ENCODE data around the gene KRTAP10-11.
"Not testable (repeated sequence)": the region's sequence is repeated elsewhere in the genome, so short reads cannot be mapped to it uniquely, and the experiment has no call there.

The KRTAP10-11 gene

GRCh38 chr21:44626262-44626661, 20.0 kb upstream of the KRTAP10-11 start:
- Histone ChIP-seq H3K27ac (ENCODE audit: low read depth, low read length) (no peak overlapping the region), H3K4me1 (ENCODE audit: control insufficient read depth in 5 of 5, insufficient read depth in 5 of 5, low read length in 5 of 5) (peaks cover 0 to 4% (median 0%) of the 10 kb centered on the region in 5 donors), H3K9ac (ENCODE audit: low read length in 5 of 5) (no peak overlapping the region), H3K4me3 (ENCODE audit: low read depth in 1 of 5, low read length in 5 of 5) (no peak overlapping the region), H3K9me3 (ENCODE audit: control insufficient read depth in 5 of 5, low read length in 5 of 5) (peaks cover 11 to 37% (median 21%) of the 10 kb centered on the region in 5 donors), H3K27me3 (ENCODE audit: control insufficient read depth in 5 of 5, insufficient read depth in 4 of 5, low read length in 5 of 5) (peaks cover 12 to 29% (median 19%) of the 10 kb centered on the region in 5 donors), H3K36me3 (ENCODE audit: control insufficient read depth in 5 of 5, insufficient read depth in 5 of 5, low read length in 5 of 5) (no peaks in the 10 kb centered on the region)

- Histone ChIP-seq H3K4me3 (ENCODE audit: low read depth in 1 of 5, low read length in 5 of 5) (no peak within 1 kb of the TSS), H3K4me1 (ENCODE audit: control insufficient read depth in 5 of 5, insufficient read depth in 5 of 5, low read length in 5 of 5) (peaks cover 0 to 4% (median 0%) of the 10 kb centered on the region in 5 donors), H3K27me3 (ENCODE audit: control insufficient read depth in 5 of 5, insufficient read depth in 4 of 5, low read length in 5 of 5) (peaks cover 12 to 29% (median 19%) of the 10 kb centered on the region in 5 donors), H3K9me3 (ENCODE audit: control insufficient read depth in 5 of 5, low read length in 5 of 5) (peaks cover 11 to 39% (median 24%) of the 10 kb centered on the region in 5 donors), H3K9ac (ENCODE audit: low read length in 5 of 5) (no peak within 1 kb of the TSS), H3K36me3 (ENCODE audit: control insufficient read depth in 5 of 5, insufficient read depth in 5 of 5, low read length in 5 of 5) (no peaks in the 10 kb centered on the region), H3K27ac (ENCODE audit: low read depth, low read length) (no peak within 1 kb of the TSS)
Observed at GRCh38 chr21:44626673-44627143, 19.5 kb upstream of the KRTAP10-11 start, which contains the start of gene KRTAP10-9. Gene KRTAP10-9, plus strand, starts transcription at chr21:44627093. Its CDS starts 79 bp downstream, at chr21:44627172.

GRCh38 chr21:44627181-44627822, 18.9 kb upstream of the KRTAP10-11 start:
- not testable (repeated sequence) for H3K4me3 ChIP-seq (ENCODE audit: low read depth in 1 of 5, low read length in 5 of 5); H3K36me3 ChIP-seq (ENCODE audit: control insufficient read depth in 5 of 5, insufficient read depth in 5 of 5, low read length in 5 of 5); H3K27ac ChIP-seq (ENCODE audit: low read depth, low read length); H3K4me1 ChIP-seq (ENCODE audit: control insufficient read depth in 5 of 5, insufficient read depth in 5 of 5, low read length in 5 of 5); H3K9ac ChIP-seq (ENCODE audit: low read length in 5 of 5)
- peaks cover 11 to 44% (median 29%) of the 10 kb centered on the region in 5 donors for H3K9me3 ChIP-seq (ENCODE audit: control insufficient read depth in 5 of 5, low read length in 5 of 5)
- peaks cover 12 to 29% (median 19%) of the 10 kb centered on the region in 5 donors for H3K27me3 ChIP-seq (ENCODE audit: control insufficient read depth in 5 of 5, insufficient read depth in 4 of 5, low read length in 5 of 5)

GRCh38 chr21:44627831-44628233, 18.4 kb upstream of the KRTAP10-11 start:
- not testable (repeated sequence) for H3K36me3 ChIP-seq (ENCODE audit: control insufficient read depth in 5 of 5, insufficient read depth in 5 of 5, low read length in 5 of 5); H3K4me1 ChIP-seq (ENCODE audit: control insufficient read depth in 5 of 5, insufficient read depth in 5 of 5, low read length in 5 of 5); H3K27ac ChIP-seq (ENCODE audit: low read depth, low read length); H3K9ac ChIP-seq (ENCODE audit: low read length in 5 of 5); H3K4me3 ChIP-seq (ENCODE audit: low read depth in 1 of 5, low read length in 5 of 5)
- Histone ChIP-seq H3K9me3 (ENCODE audit: control insufficient read depth in 5 of 5, low read length in 5 of 5) (peaks cover 11 to 41% (median 26%) of the 10 kb centered on the region in 5 donors), H3K27me3 (ENCODE audit: control insufficient read depth in 5 of 5, insufficient read depth in 4 of 5, low read length in 5 of 5) (peaks cover 12 to 29% (median 19%) of the 10 kb centered on the region in 5 donors)

- Histone ChIP-seq H3K27me3 (ENCODE audit: control insufficient read depth in 5 of 5, insufficient read depth in 4 of 5, low read length in 5 of 5) (peaks cover 12 to 29% (median 19%) of the 10 kb centered on the region in 5 donors), H3K36me3 (ENCODE audit: control insufficient read depth in 5 of 5, insufficient read depth in 5 of 5, low read length in 5 of 5) (no peaks in the 10 kb centered on the region), H3K4me1 (ENCODE audit: control insufficient read depth in 5 of 5, insufficient read depth in 5 of 5, low read length in 5 of 5) (peaks cover 0 to 4% (median 0%) of the 10 kb centered on the region in 5 donors), H3K9me3 (ENCODE audit: control insufficient read depth in 5 of 5, low read length in 5 of 5) (peaks cover 7 to 32% (median 22%) of the 10 kb centered on the region in 5 donors), H3K4me3 (ENCODE audit: low read depth in 1 of 5, low read length in 5 of 5) (no peak overlapping the region), H3K27ac (ENCODE audit: low read depth, low read length) (no peak overlapping the region), H3K9ac (ENCODE audit: low read length in 5 of 5) (no peak overlapping the region)
Observed at GRCh38 chr21:44628707-44629391, 17.4 kb upstream of the KRTAP10-11 start.

GRCh38 chr21:44630440-44630839, 15.8 kb upstream of the KRTAP10-11 start:
- Histone ChIP-seq H3K27me3 (ENCODE audit: control insufficient read depth in 5 of 5, insufficient read depth in 4 of 5, low read length in 5 of 5) (peaks cover 12 to 30% (median 19%) of the 10 kb centered on the region in 5 donors), H3K9me3 (ENCODE audit: control insufficient read depth in 5 of 5, low read length in 5 of 5) (peaks cover 4 to 23% (median 17%) of the 10 kb centered on the region in 5 donors), H3K4me3 (ENCODE audit: low read depth in 1 of 5, low read length in 5 of 5) (no peak overlapping the region), H3K4me1 (ENCODE audit: control insufficient read depth in 5 of 5, insufficient read depth in 5 of 5, low read length in 5 of 5) (peaks cover 0 to 4% (median 0%) of the 10 kb centered on the region in 5 donors), H3K9ac (ENCODE audit: low read length in 5 of 5) (no peak overlapping the region), H3K27ac (ENCODE audit: low read depth, low read length) (no peak overlapping the region), H3K36me3 (ENCODE audit: control insufficient read depth in 5 of 5, insufficient read depth in 5 of 5, low read length in 5 of 5) (no peaks in the 10 kb centered on the region)

- peaks cover 0 to 3% (median 0%) of the 10 kb centered on the region in 5 donors for H3K4me1 ChIP-seq (ENCODE audit: control insufficient read depth in 5 of 5, insufficient read depth in 5 of 5, low read length in 5 of 5)
- no peak overlapping the region for H3K4me3 ChIP-seq (ENCODE audit: low read depth in 1 of 5, low read length in 5 of 5)
- H3K9me3 ChIP-seq (ENCODE audit: control insufficient read depth in 5 of 5, low read length in 5 of 5) = peaks cover 4 to 23% (median 17%) of the 10 kb centered on the region in 5 donors
- H3K27ac ChIP-seq (ENCODE audit: low read depth, low read length) = no peak overlapping the region
- no peaks in the 10 kb centered on the region for H3K36me3 ChIP-seq (ENCODE audit: control insufficient read depth in 5 of 5, insufficient read depth in 5 of 5, low read length in 5 of 5)
- H3K27me3 ChIP-seq (ENCODE audit: control insufficient read depth in 5 of 5, insufficient read depth in 4 of 5, low read length in 5 of 5) = peaks cover 12 to 21% (median 18%) of the 10 kb centered on the region in 5 donors
- no peak overlapping the region for H3K9ac ChIP-seq (ENCODE audit: low read length in 5 of 5)
Observed at GRCh38 chr21:44632067-44632466, 14.1 kb upstream of the KRTAP10-11 start.

- Histone ChIP-seq H3K9me3 (ENCODE audit: control insufficient read depth in 5 of 5, low read length in 5 of 5) (peaks cover 2 to 21% (median 17%) of the 10 kb centered on the region in 5 donors), H3K27ac (ENCODE audit: low read depth, low read length) (no peak overlapping the region), H3K27me3 (ENCODE audit: control insufficient read depth in 5 of 5, insufficient read depth in 4 of 5, low read length in 5 of 5) (peaks cover 9 to 21% (median 13%) of the 10 kb centered on the region in 5 donors), H3K9ac (ENCODE audit: low read length in 5 of 5) (no peak overlapping the region), H3K4me3 (ENCODE audit: low read depth in 1 of 5, low read length in 5 of 5) (no peak overlapping the region), H3K4me1 (ENCODE audit: control insufficient read depth in 5 of 5, insufficient read depth in 5 of 5, low read length in 5 of 5) (no peaks in the 10 kb centered on the region), H3K36me3 (ENCODE audit: control insufficient read depth in 5 of 5, insufficient read depth in 5 of 5, low read length in 5 of 5) (no peaks in the 10 kb centered on the region)
Observed at GRCh38 chr21:44636209-44637017, 9.8 kb upstream of the KRTAP10-11 start.

GRCh38 chr21:44637018-44637850, 9.0 kb upstream of the KRTAP10-11 start, which contains the start of gene KRTAP10-10:
Gene KRTAP10-10, plus strand, starts transcription at chr21:44637356. Its CDS starts 62 bp downstream, at chr21:44637418.
- Histone ChIP-seq H3K4me3 (ENCODE audit: low read depth in 1 of 5, low read length in 5 of 5) (no peak within 1 kb of the TSS), H3K27me3 (ENCODE audit: control insufficient read depth in 5 of 5, insufficient read depth in 4 of 5, low read length in 5 of 5) (peaks cover 9 to 21% (median 13%) of the 10 kb centered on the region in 5 donors), H3K27ac (ENCODE audit: low read depth, low read length) (no peak within 1 kb of the TSS), H3K9me3 (ENCODE audit: control insufficient read depth in 5 of 5, low read length in 5 of 5) (peaks cover 2 to 16% (median 10%) of the 10 kb centered on the region in 5 donors), H3K9ac (ENCODE audit: low read length in 5 of 5) (no peak within 1 kb of the TSS), H3K4me1 (ENCODE audit: control insufficient read depth in 5 of 5, insufficient read depth in 5 of 5, low read length in 5 of 5) (no peaks in the 10 kb centered on the region), H3K36me3 (ENCODE audit: control insufficient read depth in 5 of 5, insufficient read depth in 5 of 5, low read length in 5 of 5) (no peaks in the 10 kb centered on the region)

Measured in subcutaneous abdominal adipose tissue (tissue), 5 donors.